ENCODE data around the gene TRAPPC3L.

TRAPPC3L gene

DNA sequence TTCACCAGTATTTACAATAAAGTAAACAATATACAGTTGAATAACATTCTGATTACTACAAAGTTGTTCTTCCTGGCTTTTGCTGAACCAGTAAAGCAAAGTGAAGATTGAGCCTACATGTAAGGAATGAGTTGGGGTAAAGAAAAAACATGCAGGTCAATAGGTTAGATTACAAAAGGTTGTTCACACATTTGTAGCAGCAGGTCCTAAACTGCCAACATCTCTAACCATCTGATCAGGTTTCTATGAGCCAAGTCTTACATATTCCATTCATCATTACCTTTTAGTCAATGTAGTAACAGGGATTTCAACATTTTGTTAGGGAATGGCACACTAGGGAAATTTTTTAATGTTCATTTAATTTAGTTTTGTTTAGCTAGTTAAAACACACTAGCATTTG is 93.6 kb downstream of the TRAPPC3L start:
- Mint-ChIP-seq H3K4me3 (no peak overlapping the region), H3K9me3 (no peaks in the 10 kb centered on the region), H3K36me3 (ENCODE audit: insufficient read depth) (no peaks in the 10 kb centered on the region), H3K27me3 (peaks cover 42% of the 10 kb centered on the region), H3K4me1 (no peaks in the 10 kb centered on the region), H3K27ac (ENCODE audit: low read depth) (no peak overlapping the region)
- DNase-seq (ENCODE audit: low spot score in 2 of 2) = no peak
- no peak for ATAC-seq (replicated peaks; ENCODE audit: extremely low read depth, poor library complexity, severe bottlenecking)

DNA sequence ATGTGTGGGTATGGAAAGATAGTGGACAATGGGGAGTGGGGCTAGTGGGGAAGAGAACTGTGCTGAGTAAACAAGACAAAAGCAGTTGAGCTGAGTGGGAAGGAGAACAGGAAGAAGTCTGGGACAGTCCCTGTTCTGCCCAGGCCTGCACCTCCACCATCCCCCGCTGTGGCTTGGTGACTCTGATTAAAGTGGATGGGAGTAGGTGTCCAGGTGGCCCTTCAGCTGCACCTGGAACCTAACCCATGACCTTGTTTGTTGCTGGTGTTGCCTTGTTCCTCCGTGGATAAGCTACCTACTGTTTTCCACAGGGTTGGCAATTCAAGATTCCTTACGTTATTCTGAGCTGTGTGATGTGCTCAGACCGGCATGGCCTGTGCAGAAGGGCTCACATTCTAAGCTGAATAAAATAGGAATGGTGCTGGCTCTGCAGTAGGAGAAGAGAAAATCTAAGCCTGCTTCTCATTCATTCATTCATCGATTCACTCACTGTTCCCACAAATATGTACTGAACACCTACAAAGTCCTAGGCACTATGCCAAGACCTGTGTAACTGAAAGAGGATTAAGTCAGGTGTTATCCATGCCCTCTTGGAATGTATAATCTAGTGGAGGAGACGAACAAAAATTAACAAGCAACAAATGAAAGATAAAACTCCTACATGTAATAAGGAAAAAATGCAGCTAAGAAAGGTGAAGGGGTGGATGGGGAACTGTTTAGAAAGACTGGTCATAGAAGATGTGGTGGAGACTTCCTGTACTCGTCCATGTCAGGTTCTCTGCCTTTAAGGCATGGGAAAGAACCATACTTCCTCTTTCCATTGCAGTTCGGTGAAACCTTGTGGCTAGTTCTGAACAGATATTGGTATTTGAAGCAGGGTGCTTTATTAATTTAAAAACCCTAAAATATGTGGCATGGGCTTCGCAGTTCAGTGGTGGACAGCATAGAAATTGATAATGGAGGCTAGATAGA is 94.4 kb downstream of the TRAPPC3L start:
- H3K36me3 Mint-ChIP-seq (ENCODE audit: insufficient read depth) = no peaks in the 10 kb centered on the region
- H3K27me3 Mint-ChIP-seq = peaks cover 42% of the 10 kb centered on the region
- ATAC-seq (replicated peaks; ENCODE audit: extremely low read depth, poor library complexity, severe bottlenecking) = no peak
- H3K27ac Mint-ChIP-seq (ENCODE audit: low read depth) = no peak overlapping the region
- no peak for DNase-seq (ENCODE audit: low spot score in 2 of 2)
- H3K4me1 Mint-ChIP-seq = no peaks in the 10 kb centered on the region
- H3K4me3 Mint-ChIP-seq = no peak overlapping the region
- H3K9me3 Mint-ChIP-seq = no peaks in the 10 kb centered on the region

DNA sequence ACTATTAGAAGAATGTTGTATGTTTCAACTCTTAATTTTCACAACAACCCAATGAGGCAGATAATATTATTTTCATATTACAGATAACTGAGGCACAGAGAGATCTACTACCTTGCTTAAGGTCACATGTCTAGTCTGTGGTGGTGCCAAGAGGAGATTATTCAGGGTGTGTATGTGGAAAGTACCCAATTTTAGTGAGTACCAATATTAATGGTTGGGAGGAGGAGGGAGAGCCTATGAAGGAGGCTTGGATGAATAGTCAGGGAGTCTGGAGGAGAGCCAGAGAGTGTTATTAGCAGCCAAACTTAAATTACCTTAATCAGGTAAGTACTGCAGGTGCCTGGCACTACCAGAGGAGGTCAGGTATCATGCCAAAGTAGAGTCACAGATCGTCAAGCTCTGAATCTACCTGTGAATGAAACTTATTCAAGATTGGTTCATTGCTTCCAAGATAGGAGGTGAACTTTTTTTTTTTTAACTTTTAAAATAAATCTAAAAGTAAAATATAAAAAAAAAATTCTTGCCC is 95.2 kb downstream of the TRAPPC3L start:
- DNase-seq (ENCODE audit: low spot score in 2 of 2) = no peak
- Mint-ChIP-seq H3K36me3 (ENCODE audit: insufficient read depth) (no peaks in the 10 kb centered on the region), H3K4me3 (no peak overlapping the region), H3K27ac (ENCODE audit: low read depth) (no peak overlapping the region), H3K4me1 (peaks cover 1% of the 10 kb centered on the region), H3K27me3 (peaks cover 42% of the 10 kb centered on the region), H3K9me3 (no peaks in the 10 kb centered on the region)
- ATAC-seq (replicated peaks; ENCODE audit: extremely low read depth, poor library complexity, severe bottlenecking) = no peak

DNA sequence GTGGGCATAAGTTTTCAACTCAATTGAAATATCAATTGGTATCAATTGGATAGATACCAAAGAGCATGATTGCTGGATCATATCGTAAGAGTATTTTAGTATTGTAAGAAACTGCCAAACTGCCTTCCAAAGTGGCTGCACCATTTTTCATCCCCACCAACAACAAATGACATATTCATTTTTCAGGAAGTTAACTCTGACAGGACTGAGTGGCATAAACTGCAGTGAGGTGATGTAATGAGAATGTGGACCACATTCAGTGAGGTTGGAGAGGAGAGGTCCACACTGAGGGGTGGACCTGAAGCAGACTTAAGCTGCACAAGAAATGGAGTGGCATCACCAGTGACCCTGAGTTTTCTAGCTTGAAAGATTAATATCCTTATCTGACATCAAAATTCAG is 95.9 kb downstream of the TRAPPC3L start:
- Mint-ChIP-seq H3K9me3 (no peaks in the 10 kb centered on the region), H3K36me3 (ENCODE audit: insufficient read depth) (no peaks in the 10 kb centered on the region), H3K27ac (ENCODE audit: low read depth) (no peak overlapping the region), H3K27me3 (peaks cover 41% of the 10 kb centered on the region), H3K4me1 (peaks cover 5% of the 10 kb centered on the region), H3K4me3 (no peak overlapping the region)
- no peak for ATAC-seq (replicated peaks; ENCODE audit: extremely low read depth, poor library complexity, severe bottlenecking)
- no peak for DNase-seq (ENCODE audit: low spot score in 2 of 2)

DNA sequence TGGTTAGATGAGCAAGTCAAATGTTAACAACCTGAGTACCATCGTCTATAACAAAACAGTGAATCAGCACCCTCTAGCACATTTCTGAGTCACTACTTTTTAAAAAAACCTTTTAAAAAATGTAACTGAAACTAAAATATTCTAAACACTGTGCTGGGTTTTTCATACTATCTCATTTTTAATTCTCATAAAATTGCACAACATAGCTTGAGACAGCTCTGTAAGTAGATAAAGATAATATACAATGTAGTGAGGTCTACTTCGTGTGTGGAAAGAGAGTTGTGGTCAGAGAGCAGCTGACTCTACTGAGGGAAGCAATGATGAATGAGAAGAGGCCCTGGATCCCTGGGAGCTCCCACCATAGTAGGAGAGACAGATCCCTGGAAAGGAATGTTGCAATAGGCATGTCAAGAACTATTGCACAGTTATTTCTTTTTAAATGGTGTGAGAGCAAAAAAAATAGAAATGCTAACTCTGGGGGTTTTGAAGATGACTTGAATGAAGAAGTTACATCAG is 97.9 kb downstream of the TRAPPC3L start:
- peaks cover 8% of the 10 kb centered on the region for H3K4me1 Mint-ChIP-seq
- DNase-seq (ENCODE audit: low spot score in 2 of 2) = no peak
- H3K27ac Mint-ChIP-seq (ENCODE audit: low read depth) = no peak overlapping the region
- no peak overlapping the region for H3K4me3 Mint-ChIP-seq
- H3K36me3 Mint-ChIP-seq (ENCODE audit: insufficient read depth) = peaks cover 1% of the 10 kb centered on the region
- peaks cover 29% of the 10 kb centered on the region for H3K27me3 Mint-ChIP-seq
- no peak for ATAC-seq (replicated peaks; ENCODE audit: extremely low read depth, poor library complexity, severe bottlenecking)
- H3K9me3 Mint-ChIP-seq = no peaks in the 10 kb centered on the region

DNA sequence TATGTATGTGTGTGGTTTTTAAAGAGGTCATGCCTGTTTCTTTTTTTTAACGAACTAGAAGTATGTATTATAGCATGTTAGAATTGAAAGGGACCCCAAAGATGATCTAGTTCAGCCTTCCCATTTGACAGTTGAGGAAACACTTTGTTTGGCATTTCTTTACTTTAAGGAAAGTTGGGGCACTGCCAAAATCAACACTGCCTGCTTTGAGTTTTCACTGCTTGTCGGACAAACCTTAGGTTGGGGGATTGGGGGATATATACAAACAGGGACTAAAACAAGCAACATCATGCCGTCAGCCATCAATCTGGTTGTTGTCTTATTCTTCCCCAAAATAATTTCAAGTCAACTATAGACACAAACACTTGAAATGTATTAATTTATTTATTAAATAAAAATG is 98.4 kb downstream of the TRAPPC3L start:
- no peak for DNase-seq (ENCODE audit: low spot score in 2 of 2)
- no peak for ATAC-seq (replicated peaks; ENCODE audit: extremely low read depth, poor library complexity, severe bottlenecking)
- H3K36me3 Mint-ChIP-seq (ENCODE audit: insufficient read depth) = peaks cover 1% of the 10 kb centered on the region
- H3K9me3 Mint-ChIP-seq = no peaks in the 10 kb centered on the region
- no peak overlapping the region for H3K4me3 Mint-ChIP-seq
- H3K4me1 Mint-ChIP-seq = peaks cover 8% of the 10 kb centered on the region
- H3K27ac Mint-ChIP-seq (ENCODE audit: low read depth) = no peak overlapping the region
- H3K27me3 Mint-ChIP-seq = peaks cover 35% of the 10 kb centered on the region

DNA sequence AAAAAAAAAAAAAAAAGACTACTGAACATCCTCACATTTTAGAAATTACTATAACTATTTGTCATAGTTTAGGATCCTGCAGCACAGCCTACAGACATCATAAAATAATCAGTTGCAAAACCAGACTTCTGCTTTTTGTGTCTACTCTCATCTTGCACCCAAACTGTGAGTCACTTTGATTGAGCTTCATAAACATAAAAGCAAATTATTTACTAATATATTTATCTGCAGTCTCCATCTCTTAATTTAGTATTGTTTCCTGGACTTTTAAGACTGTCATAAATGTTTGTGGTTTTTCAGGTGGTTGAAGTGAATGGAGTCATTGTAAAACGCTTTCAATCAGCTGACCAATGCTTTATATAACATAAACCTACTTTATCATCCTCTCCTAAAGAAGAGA is 99.1 kb downstream of the TRAPPC3L start:
- Mint-ChIP-seq H3K27ac (ENCODE audit: low read depth) (no peak overlapping the region), H3K9me3 (no peaks in the 10 kb centered on the region), H3K27me3 (peaks cover 39% of the 10 kb centered on the region), H3K36me3 (ENCODE audit: insufficient read depth) (peaks cover 1% of the 10 kb centered on the region), H3K4me1 (peaks cover 8% of the 10 kb centered on the region), H3K4me3 (no peak overlapping the region)
- ATAC-seq (replicated peaks; ENCODE audit: extremely low read depth, poor library complexity, severe bottlenecking) (no peak), DNase-seq (ENCODE audit: low spot score in 2 of 2) (no peak)

DNA sequence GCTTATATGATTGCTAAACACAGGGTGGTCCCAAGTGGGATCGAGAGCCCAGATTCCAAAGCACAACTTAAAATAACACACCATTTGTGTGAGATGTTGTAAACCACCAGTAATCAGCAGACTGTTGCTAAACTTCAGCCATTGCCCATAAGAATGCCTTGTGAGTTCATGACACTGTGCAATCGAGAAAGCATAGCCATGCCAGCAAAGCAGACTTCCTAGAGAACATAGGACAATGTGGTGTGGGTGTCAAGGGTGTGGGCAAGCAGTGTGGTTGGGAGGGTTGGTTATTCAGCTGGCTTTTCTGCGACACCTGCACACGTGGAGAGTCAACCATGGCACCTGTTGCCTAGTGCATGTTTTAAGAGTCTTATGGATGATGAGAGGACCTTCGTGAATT is 100.4 kb downstream of the TRAPPC3L start:
- no peak overlapping the region for H3K27ac Mint-ChIP-seq (ENCODE audit: low read depth)
- peaks cover 39% of the 10 kb centered on the region for H3K27me3 Mint-ChIP-seq
- peaks cover 1% of the 10 kb centered on the region for H3K36me3 Mint-ChIP-seq (ENCODE audit: insufficient read depth)
- H3K4me1 Mint-ChIP-seq = peaks cover 8% of the 10 kb centered on the region
- ATAC-seq (replicated peaks; ENCODE audit: extremely low read depth, poor library complexity, severe bottlenecking) = peak; percentile 52
- no peak overlapping the region for H3K4me3 Mint-ChIP-seq
- H3K9me3 Mint-ChIP-seq = no peaks in the 10 kb centered on the region
- DNase-seq (ENCODE audit: low spot score in 2 of 2) = no peak
